AG10803 (cell line): ENCODE measurements around the gene SPINT1.

Experiments used
- DNase-seq: peaks from one replicate; pipeline ENCODE4 v3.0.0; 2010; ENCODE audit warnings: low read depth
- H3K4me3 ChIP-seq: 2 replicates; pipeline ENCODE4 v1.5.1; 2011; ENCODE audit warnings: mild to moderate bottlenecking, low read length, control low read depth
- TF ChIP-seq, protein P1 (sequence below): conservative IDR thresholded peaks from 2 replicates; pipeline ENCODE4 v1.5.1; 2011; ENCODE audit warnings: mild to moderate bottlenecking, low read length, control low read depth, inconsistent platforms

Gene SPINT1

DNA sequence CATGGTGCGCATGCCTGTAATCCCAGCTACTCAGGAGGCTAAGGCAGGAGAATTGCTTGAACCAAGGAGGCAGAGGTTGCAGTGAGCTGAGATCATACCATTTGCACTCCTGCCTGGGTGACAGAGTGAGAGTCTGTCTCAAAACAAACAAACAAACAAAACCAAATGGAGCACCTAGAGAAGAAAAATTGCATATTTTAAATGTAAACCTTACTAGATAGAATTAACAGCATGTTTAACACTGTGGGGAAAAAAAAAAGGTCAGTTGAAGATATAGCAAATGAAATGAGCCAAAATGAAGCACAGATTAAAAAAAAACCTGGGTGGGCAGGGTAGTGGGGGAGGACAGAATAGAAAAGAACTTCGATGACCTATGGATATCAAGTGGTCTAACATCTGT, 22.7 kb upstream of the SPINT1 start:
- no peak overlapping the region for H3K4me3 ChIP-seq
- no peak for DNase-seq
- TF ChIP-seq, protein P1, sequence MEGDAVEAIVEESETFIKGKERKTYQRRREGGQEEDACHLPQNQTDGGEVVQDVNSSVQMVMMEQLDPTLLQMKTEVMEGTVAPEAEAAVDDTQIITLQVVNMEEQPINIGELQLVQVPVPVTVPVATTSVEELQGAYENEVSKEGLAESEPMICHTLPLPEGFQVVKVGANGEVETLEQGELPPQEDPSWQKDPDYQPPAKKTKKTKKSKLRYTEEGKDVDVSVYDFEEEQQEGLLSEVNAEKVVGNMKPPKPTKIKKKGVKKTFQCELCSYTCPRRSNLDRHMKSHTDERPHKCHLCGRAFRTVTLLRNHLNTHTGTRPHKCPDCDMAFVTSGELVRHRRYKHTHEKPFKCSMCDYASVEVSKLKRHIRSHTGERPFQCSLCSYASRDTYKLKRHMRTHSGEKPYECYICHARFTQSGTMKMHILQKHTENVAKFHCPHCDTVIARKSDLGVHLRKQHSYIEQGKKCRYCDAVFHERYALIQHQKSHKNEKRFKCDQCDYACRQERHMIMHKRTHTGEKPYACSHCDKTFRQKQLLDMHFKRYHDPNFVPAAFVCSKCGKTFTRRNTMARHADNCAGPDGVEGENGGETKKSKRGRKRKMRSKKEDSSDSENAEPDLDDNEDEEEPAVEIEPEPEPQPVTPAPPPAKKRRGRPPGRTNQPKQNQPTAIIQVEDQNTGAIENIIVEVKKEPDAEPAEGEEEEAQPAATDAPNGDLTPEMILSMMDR: no peak

DNA sequence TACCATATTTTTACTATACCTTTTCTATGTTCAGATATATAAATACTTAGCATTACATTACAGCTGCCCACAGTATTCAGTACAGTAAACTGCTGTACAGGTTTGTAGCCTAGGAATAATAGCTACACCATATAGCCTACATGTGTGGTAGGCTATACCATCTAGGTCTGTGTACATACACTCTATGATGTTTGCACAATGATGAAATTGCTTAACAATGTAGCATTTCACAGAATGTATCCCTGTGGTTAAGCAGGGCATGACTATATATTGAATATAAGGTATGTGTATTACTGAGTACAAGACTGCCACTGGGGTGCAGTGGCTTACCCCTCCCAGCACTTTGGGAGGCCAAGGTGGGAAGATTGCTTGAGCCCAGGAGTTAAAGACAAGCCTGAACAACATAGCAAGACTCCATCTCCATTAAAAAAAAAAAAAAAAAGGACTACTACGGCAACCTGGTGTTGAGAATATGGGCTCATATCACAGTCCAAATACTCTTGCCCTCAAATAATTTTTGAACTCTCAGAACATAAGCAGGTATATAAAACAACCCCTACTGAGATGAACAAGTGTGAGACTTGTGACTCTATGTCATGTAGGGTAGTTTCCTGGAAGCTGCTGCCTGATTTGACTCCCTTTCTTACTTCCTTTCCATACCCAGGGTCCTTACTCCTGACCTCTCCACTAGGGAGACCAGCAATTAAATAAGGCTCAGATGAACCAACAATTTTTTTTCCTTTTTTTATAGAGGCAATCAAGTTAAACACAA, 20.1 kb upstream of the SPINT1 start:
- no peak for DNase-seq
- H3K4me3 ChIP-seq: no peak overlapping the region
- TF ChIP-seq, protein P1: no peak

DNA sequence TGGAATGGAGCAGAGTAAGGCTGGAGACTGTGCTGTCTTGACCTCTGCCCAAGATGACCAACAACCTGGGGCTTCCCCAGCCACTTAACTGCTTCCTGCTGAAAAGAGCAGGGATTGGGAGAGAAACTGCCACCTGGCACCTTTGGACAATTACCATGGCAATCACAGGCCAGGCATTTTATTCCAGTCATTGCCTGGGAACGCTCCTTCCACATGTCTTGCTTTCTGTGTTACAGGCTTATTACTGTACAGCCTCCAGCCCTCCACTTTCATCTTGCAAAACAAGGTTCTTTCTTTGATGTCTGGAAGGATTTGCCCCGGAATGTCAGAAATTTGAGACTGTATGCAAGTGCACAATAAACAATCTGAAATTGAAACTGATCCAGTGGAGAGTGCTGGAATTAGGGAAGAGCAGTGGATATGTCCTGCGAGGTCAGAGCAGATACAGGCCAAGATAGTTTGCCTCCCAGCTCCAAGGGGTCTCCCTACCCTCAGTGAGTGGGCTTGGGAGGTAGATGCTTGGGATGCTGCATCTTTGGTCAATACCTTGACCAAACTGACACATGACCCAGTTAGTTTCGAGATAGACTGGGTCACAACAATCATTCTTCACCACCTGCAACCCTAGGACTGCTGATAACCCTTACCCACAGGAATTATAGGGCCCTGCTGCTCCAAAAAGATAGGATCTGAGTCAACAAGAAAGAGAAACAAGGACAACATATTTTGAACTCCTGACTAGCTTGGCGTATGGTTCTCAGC, 18.0 kb upstream of the SPINT1 start:
- DNase-seq: peak; percentile 72
- no peak overlapping the region for H3K4me3 ChIP-seq
- TF ChIP-seq, protein P1: no peak

DNA sequence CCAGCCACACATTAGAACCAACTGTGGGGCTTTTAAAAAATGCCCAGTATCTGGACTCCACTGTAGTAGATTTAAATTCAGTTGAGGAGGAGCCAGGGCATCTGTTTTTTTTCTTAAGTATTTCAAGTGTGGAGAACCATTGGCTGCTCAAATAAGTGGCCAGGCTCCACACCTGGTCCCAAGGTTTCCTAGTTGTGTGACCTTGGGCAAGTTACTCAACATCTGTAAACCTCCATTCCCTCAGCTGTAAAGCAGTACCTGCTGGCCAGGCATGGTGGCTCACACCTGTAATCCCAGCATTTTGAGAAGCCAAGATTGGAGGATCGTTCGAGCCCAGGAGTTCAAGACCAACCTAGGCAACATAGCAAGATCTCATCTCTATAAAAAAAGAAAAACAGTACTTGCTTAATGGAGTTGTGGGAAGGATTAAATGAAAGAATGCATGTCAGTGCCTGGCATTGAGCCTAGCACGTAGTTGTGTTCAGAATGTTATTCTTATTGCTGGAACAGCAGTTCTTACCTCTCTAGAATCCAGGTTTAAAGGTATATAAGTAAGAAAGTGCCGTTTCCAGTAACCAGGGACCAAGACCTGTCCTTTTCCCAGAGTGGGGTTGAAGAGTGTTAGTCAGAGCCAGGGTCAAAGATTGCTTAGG, 17.3 kb upstream of the SPINT1 start:
- DNase-seq: peak; percentile 31

DNA sequence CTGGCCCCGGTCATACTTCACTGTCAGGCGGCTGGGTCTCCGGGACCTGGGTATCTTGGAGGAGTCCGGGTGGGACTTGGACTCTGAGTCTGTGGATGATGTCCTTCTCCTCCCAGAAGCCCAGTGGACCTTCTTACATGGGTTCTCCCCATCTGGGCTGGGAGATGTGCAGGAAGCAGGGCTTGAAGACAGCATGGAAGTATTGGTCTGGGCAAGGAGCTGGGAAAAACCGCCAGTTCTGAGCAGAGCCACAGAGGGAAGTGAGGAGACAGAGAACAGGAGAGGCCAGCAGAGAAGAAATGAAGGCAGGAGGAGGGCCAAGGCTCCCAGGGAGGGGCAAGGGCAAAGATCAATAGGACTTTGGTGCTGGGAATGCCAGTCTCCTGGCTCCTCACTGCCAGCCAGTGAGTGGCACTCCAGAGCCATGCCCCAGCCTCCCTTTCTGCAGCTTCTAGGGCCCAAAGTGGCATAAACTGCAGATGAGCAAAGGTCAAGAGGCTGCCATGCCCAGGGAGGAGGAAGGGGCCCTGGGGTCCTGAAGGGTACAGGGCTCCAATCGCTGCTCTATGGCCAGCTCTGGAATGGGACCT, 15.3 kb upstream of the SPINT1 start, which contains the start of gene PPP1R14D:
TSS of gene PPP1R14D (minus strand) at position 262 of the 590 bp plus-strand sequence. CDS start at position 195, 67 bp downstream.
- no peak within 1 kb of the TSS for H3K4me3 ChIP-seq
- TF ChIP-seq, protein P1: no peak
- DNase-seq: no peak

More for the DNA sequence above, 17.3 kb upstream of the SPINT1 start:
- no peak overlapping the region for H3K4me3 ChIP-seq
- TF ChIP-seq, protein P1: no peak

DNA sequence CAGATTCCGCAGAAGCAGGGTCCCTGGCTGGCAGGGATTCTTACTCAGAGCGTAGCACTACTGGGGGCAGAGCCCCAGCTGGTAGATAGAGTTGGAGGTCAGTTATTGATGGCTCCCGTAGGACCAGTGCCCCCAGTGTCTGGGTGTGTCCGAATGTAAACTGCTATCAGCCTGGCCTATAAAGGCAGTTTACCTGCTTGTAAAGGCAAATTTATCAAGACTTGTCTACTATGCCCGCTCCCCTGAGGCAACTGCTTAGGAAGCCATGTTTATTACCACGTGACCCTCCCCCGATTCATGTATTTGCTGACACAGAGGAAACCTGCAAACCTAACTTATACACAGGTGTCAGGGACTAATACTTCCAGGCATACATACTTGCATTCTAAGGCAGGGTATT, 14.7 kb upstream of the SPINT1 start:
- TF ChIP-seq, protein P1: no peak
- H3K4me3 ChIP-seq: no peak overlapping the region
- DNase-seq: no peak
